IMR-90 (cell line): ENCODE results near the gene KAT6B. TPM values are rescaled to one million over a fixed set of nuclear protein-coding genes. Genes with fewer than 3 reads are reported as not detected.

ENCODE experiments used
- ATAC-seq: fragments of 200-7000 bp; cut with Tn5 transposase; 2 replicates; pipeline ENCODE4 v1.9.1; 2020; ENCODE audit warnings: low read depth, mild to moderate bottlenecking, moderate library complexity
- BruUV-seq: library from RNA; stranded (reverse); fragments of 400-500 nt; replicated peaks from 2 replicates; lab custom pipeline; 2021; lab: Mats Ljungman, UMichigan
- CTCF ChIA-PET: fragments of 300-600 bp; formaldehyde crosslinking; extraction: SDS; loops from one replicate; lab custom pipeline; 2021; ENCODE audit warnings: antibody characterized with exemption; lab: Yijun Ruan, JAX
- POLR2A ChIA-PET: fragments of 300-600 bp; sonication (Branson Sonifier 250); formaldehyde crosslinking; loops from one replicate; lab custom pipeline; 2022; ENCODE audit warnings: antibody characterized with exemption; ENCODE audit not compliant: unreplicated experiment; lab: Charles Lee
- DNase-seq: peaks from one replicate; pipeline ENCODE4 v3.0.0; 2013
- H2AFZ ChIP-seq: replicated peaks from 2 replicates; pipeline ENCODE3; 2013; ENCODE audit warnings: low read length, mild to moderate bottlenecking; ENCODE audit not compliant: poor library complexity
- H2AK5ac ChIP-seq: 2 replicates; pipeline ENCODE4 v1.6.1; 2013; ENCODE audit warnings: low read depth, low read length, inconsistent platforms
- H2AK9ac ChIP-seq: replicated peaks from 2 replicates; pipeline ENCODE3; 2013; ENCODE audit warnings: mild to moderate bottlenecking, low read depth, low read length, moderate library complexity; ENCODE audit not compliant: poor library complexity
- H2BK120ac ChIP-seq: 2 replicates; pipeline ENCODE4 v1.6.1; 2013; ENCODE audit warnings: low read depth, low read length, inconsistent platforms
- H2BK15ac ChIP-seq: 3 replicates; pipeline ENCODE4 v1.6.1; 2013; ENCODE audit warnings: low read depth, low read length, inconsistent platforms
- H2BK20ac ChIP-seq: 2 replicates; pipeline ENCODE4 v1.6.1; 2013; ENCODE audit warnings: low read depth, mild to moderate bottlenecking, inconsistent platforms, low read length, moderate library complexity
- H2BK5ac ChIP-seq: 2 replicates; pipeline ENCODE4 v1.6.1; 2013; ENCODE audit warnings: mild to moderate bottlenecking, low read depth, low read length, inconsistent platforms; ENCODE audit not compliant: poor library complexity, severe bottlenecking
- H3K14ac ChIP-seq: replicated peaks from 2 replicates; pipeline ENCODE4 v1.6.1; 2013; ENCODE audit warnings: low read depth, low read length, inconsistent platforms
- H3K18ac ChIP-seq: 2 replicates; pipeline ENCODE4 v1.6.1; 2013; ENCODE audit warnings: low read depth, low read length, control low read depth
- H3K23ac ChIP-seq: 2 replicates; pipeline ENCODE4 v1.6.1; 2013; ENCODE audit warnings: low read depth, low read length, inconsistent platforms
- H3K27ac ChIP-seq: 2 replicates; pipeline ENCODE4 v1.5.1; 2013; ENCODE audit warnings: mild to moderate bottlenecking, control low read depth, low read length; ENCODE audit not compliant: insufficient read depth
- H3K27me3 ChIP-seq: 2 replicates; pipeline ENCODE4 v1.6.1; 2013; ENCODE audit warnings: low read length; ENCODE audit not compliant: control insufficient read depth, insufficient read depth
- H3K36me3 ChIP-seq: 2 replicates; pipeline ENCODE4 v1.6.1; 2013; ENCODE audit warnings: low read length, mixed read lengths; ENCODE audit not compliant: control insufficient read depth, insufficient read depth
- H3K4ac ChIP-seq: 2 replicates; pipeline ENCODE4 v1.6.1; 2013; ENCODE audit warnings: low read depth, low read length, inconsistent platforms
- H3K4me1 ChIP-seq: 2 replicates; pipeline ENCODE4 v1.6.1; 2013; ENCODE audit warnings: low read length, mixed read lengths; ENCODE audit not compliant: control insufficient read depth, insufficient read depth
- H3K4me2 ChIP-seq: 2 replicates; pipeline ENCODE4 v1.6.1; 2013; ENCODE audit warnings: low read depth, mild to moderate bottlenecking, control low read depth, low read length, moderate library complexity
- H3K4me3 ChIP-seq: 2 replicates; pipeline ENCODE4 v1.5.1; 2013; ENCODE audit warnings: low read depth, mild to moderate bottlenecking, control low read depth, low read length, moderate library complexity; ENCODE audit not compliant: insufficient read depth
- H3K56ac ChIP-seq: 2 replicates; pipeline ENCODE4 v1.6.1; 2013; ENCODE audit warnings: low read length, inconsistent platforms; ENCODE audit not compliant: insufficient read depth; ENCODE audit errors: extremely low read depth
- H3K79me1 ChIP-seq, 2 experiments: 2 replicates each; pipeline ENCODE4 v1.6.1; 2013; ENCODE audit warnings: low read length in 2 of 2, inconsistent platforms in 1 of 2, low read depth in 1 of 2
- H3K9ac ChIP-seq: 2 replicates; pipeline ENCODE4 v1.6.1; 2013; ENCODE audit warnings: low read depth, low read length, control low read depth
- H3K9me1 ChIP-seq: 2 replicates; pipeline ENCODE4 v1.6.1; 2013; ENCODE audit warnings: low read length, inconsistent platforms; ENCODE audit not compliant: insufficient read depth
- H3K9me3 ChIP-seq: 2 replicates; pipeline ENCODE4 v1.6.1; 2013; ENCODE audit warnings: low read length; ENCODE audit not compliant: control insufficient read depth, insufficient read depth
- H4K20me1 ChIP-seq: 2 replicates; pipeline ENCODE4 v1.6.1; 2013; ENCODE audit warnings: low read length, inconsistent platforms; ENCODE audit not compliant: insufficient read depth
- H4K5ac ChIP-seq: 2 replicates; pipeline ENCODE4 v1.6.1; 2013; ENCODE audit warnings: mild to moderate bottlenecking, low read depth, low read length, control low read depth
- H4K8ac ChIP-seq, 2 experiments: 2 replicates each; pipeline ENCODE4 v1.6.1; 2013; ENCODE audit warnings: low read depth in 2 of 2, low read length in 2 of 2, control low read depth in 1 of 2, inconsistent platforms in 1 of 2
- H4K91ac ChIP-seq: 2 replicates; pipeline ENCODE4 v1.6.1; 2013; ENCODE audit warnings: low read depth, low read length, inconsistent platforms; ENCODE audit not compliant: insufficient read depth
- BHLHE40 ChIP-seq: fragments of 150-350 bp; IDR thresholded peaks from 2 replicates; pipeline ENCODE4 v1.6.1; 2016; ENCODE audit warnings: mild to moderate bottlenecking, low read depth, low read length
- CEBPB ChIP-seq: IDR thresholded peaks from 2 replicates; pipeline ENCODE4 v1.6.1; 2012; ENCODE audit warnings: low read depth, low read length, improper control_type of control experiment
- CTCF ChIP-seq: conservative IDR thresholded peaks from 2 replicates; pipeline ENCODE4 v1.5.1; 2012; ENCODE audit warnings: mild to moderate bottlenecking, low read depth, low read length, improper control_type of control experiment
- ELK1 ChIP-seq: fragments of 150-350 bp; IDR thresholded peaks from 2 replicates; pipeline ENCODE4 v1.6.1; 2016; ENCODE audit warnings: low read depth, mild to moderate bottlenecking, low read length, moderate library complexity, borderline replicate concordance
- FOS ChIP-seq: fragments of 150-350 bp; IDR thresholded peaks from 2 replicates; pipeline ENCODE4 v1.6.1; 2016; ENCODE audit warnings: low read depth, low read length
- MAFK ChIP-seq: IDR thresholded peaks from 2 replicates; pipeline ENCODE4 v1.6.1; 2012; ENCODE audit warnings: low read depth, low read length, improper control_type of control experiment
- MAZ ChIP-seq: IDR thresholded peaks from 2 replicates; pipeline ENCODE4 v1.6.1; 2012; ENCODE audit warnings: low read depth, mild to moderate bottlenecking, low read length, improper control_type of control experiment, moderate library complexity, borderline replicate concordance
- MXI1 ChIP-seq: IDR thresholded peaks from 2 replicates; pipeline ENCODE4 v1.6.1; 2012; ENCODE audit warnings: low read depth, mild to moderate bottlenecking, low read length, moderate library complexity, borderline replicate concordance
- NFE2L2 ChIP-seq: fragments of 150-350 bp; IDR thresholded peaks from 2 replicates; pipeline ENCODE4 v1.6.1; 2016; ENCODE audit warnings: low read depth, mild to moderate bottlenecking, low read length
- POLR2A ChIP-seq: IDR thresholded peaks from 2 replicates; pipeline ENCODE4 v1.6.1; 2012; ENCODE audit warnings: mild to moderate bottlenecking, low read depth, low read length
- RAD21 ChIP-seq: IDR thresholded peaks from 2 replicates; pipeline ENCODE4 v1.6.1; 2012; ENCODE audit warnings: low read length, improper control_type of control experiment
- RFX5 ChIP-seq: IDR thresholded peaks from 2 replicates; pipeline ENCODE4 v1.8.0; 2012; ENCODE audit warnings: low read depth, mild to moderate bottlenecking, low read length, moderate library complexity
- SMC3 ChIP-seq: fragments of 150-350 bp; IDR thresholded peaks from 2 replicates; pipeline ENCODE4 v1.6.1; 2016; ENCODE audit warnings: low read depth, mild to moderate bottlenecking, antibody characterized with exemption, low read length, moderate library complexity
- WGBS, 2 experiments: methylation state at CpG; one replicate each; pipeline versions ENCODE4 v1.1.5 to v1.1.7; 2013; ENCODE audit warnings: missing lambda C conversion rate in 2 of 2; ENCODE audit not compliant: insufficient read length in 1 of 2; ENCODE audit errors: extremely low coverage in 2 of 2; 5-methylcytosine and 5-hydroxymethylcytosine counted together
- dilution Hi-C: fragments of 300-500 bp; cut with HindIII; formaldehyde crosslinking; loops from one replicate; pipeline ENCODE4 v1.14.3; 2018; ENCODE audit warnings: low sequenced_read_pairs; ENCODE audit not compliant: unreplicated experiment
- in situ Hi-C: fragments of 300-500 bp; cut with MboI; formaldehyde crosslinking; loops from 3 replicates; pipeline ENCODE4 v1.14.3; 2019; ENCODE audit warnings: low sequenced_read_pairs, inconsistent platforms, mixed read lengths
- intact Hi-C: fragments of 100-400 bp; cut with micrococcal nuclease; formaldehyde crosslinking; loops from 2 replicates; pipeline ENCODE4 v1.10.0; 2022
- polyA plus RNA-seq, 3 experiments: library from polyadenylated mRNA; depleted of rRNA; stranded (reverse); fragments of >200 nt; gene quantifications; 2 replicates each; pipeline ENCODE4 v1.2.3, GENCODE V29; 2012; ENCODE audit warnings: low replicate concordance in 1 of 3
- total RNA-seq: library from RNA; depleted of rRNA; stranded (reverse); fragments of >200 nt; gene quantifications from 2 replicates; pipeline ENCODE4 v1.2.3, GENCODE V29; 2012

The KAT6B gene
- total and polyA plus RNA-seq, 2 of the 4 experiments (the other 2 are of a cell fraction): 8.8 to 28.1 TPM

DNA sequence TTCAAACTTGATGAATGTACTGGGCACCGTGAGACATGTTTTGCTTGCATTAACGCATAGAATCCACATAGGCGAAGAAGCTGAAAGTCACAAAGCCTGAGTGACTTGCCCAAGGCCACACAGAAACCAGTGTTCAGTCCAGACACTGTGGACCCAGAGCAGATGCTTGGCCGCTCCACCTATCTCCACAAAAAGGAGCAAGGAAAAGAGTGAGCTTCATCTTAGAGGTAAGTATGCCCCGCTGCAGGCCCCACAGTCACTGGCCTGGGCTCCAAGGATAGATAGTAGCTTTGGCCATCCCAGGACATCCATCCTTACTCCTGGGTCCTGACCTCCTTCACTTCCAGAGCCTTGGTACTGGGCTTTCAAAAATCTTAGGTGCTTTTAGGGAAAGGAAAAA lies 224.9 kb downstream of the KAT6B start:
- no TSS peak for BruUV-seq
- H2AFZ ChIP-seq: no peak overlapping the region
- H3K9me1 ChIP-seq: no peaks in the 10 kb centered on the region
- TF ChIP-seq NFE2L2 (no peak), FOS (no peak), RFX5 (no peak), ELK1 (no peak), RAD21 (no peak), BHLHE40 (no peak), MXI1 (no peak), SMC3 (no peak), MAZ (no peak), CEBPB (no peak), CTCF (no peak), MAFK (no peak), POLR2A (no peak)
- in situ Hi-C loops (no loop called here), dilution Hi-C loops (no loop called here), intact Hi-C loops (no loop called here)
- no peak overlapping the region for H3K23ac ChIP-seq
- peaks cover 4% of the 10 kb centered on the region; the same call in 1 of the 2 replicates for H3K4me1 ChIP-seq
- H2BK20ac ChIP-seq: no peak overlapping the region
- no peak overlapping the region for H3K4ac ChIP-seq
- H3K27ac ChIP-seq: no peak overlapping the region
- H3K18ac ChIP-seq: no peak overlapping the region
- H2BK15ac ChIP-seq: no peak overlapping the region
- no peak overlapping the region for H2AK5ac ChIP-seq
- H3K56ac ChIP-seq: no peak overlapping the region
- H3K9me3 ChIP-seq: no peaks in the 10 kb centered on the region
- DNase-seq: no peak
- no peak overlapping the region for H2BK5ac ChIP-seq
- H2AK9ac ChIP-seq: no peak overlapping the region
- no peaks in the 10 kb centered on the region for H3K36me3 ChIP-seq
- ChIA-PET POLR2A (no interaction called here), CTCF (no interaction called here)
- H3K79me1 ChIP-seq: no peaks in the 10 kb centered on the region
- no peak overlapping the region for H3K14ac ChIP-seq
- no peaks in the 10 kb centered on the region for H4K20me1 ChIP-seq
- no peak overlapping the region for H3K4me3 ChIP-seq
- no peak overlapping the region for H4K5ac ChIP-seq
- H3K9ac ChIP-seq: no peak overlapping the region
- H3K27me3 ChIP-seq: no peaks in the 10 kb centered on the region
- H3K4me2 ChIP-seq: no peak overlapping the region
- no peak overlapping the region for H2BK120ac ChIP-seq
- WGBS, 2 experiments: no CpG with 5 or more reads among the region's 5 CpGs
- no peak overlapping the region for H4K8ac ChIP-seq
- no peak for ATAC-seq
- H4K91ac ChIP-seq: no peak overlapping the region
